Glomerular endothelial cell (primary cell): ENCODE data around the gene PPP2R5B. TPM values are rescaled to one million over a fixed set of nuclear protein-coding genes. Genes with fewer than 3 reads are reported as not detected.

Experiments
- DNase-seq: peaks from one replicate; pipeline ENCODE4 v3.0.0-alpha.2; 2011; ENCODE audit warnings: low read depth, low spot score; ENCODE audit errors: extremely low read depth
- total RNA-seq: library from RNA; depleted of rRNA; stranded (reverse); fragments of >200 nt; gene quantifications from 2 replicates; pipeline ENCODE4 v1.2.3, GENCODE V29; 2015

PPP2R5B gene
- 27.2 and 47.9 TPM in 2 replicates for total RNA-seq

GRCh38 chr11:64923944-64924909, at the start of gene PPP2R5B:
PPP2R5B (plus strand) TSS chr11:64924689; CDS start chr11:64925735, 1,046 bp downstream.
- DNase-seq: peak; percentile 66

GRCh38 chr11:64875369-64876228, 48.9 kb upstream of the PPP2R5B start:
- DNase-seq: no peak

- no peak for DNase-seq
Measured at GRCh38 chr11:64876229-64876750, 48.2 kb upstream of the PPP2R5B start.

GRCh38 chr11:64876835-64877341, 47.6 kb upstream of the PPP2R5B start:
- DNase-seq: no peak

- DNase-seq: no peak
Measured at GRCh38 chr11:64877390-64878222, 46.9 kb upstream of the PPP2R5B start.

- no peak for DNase-seq
Measured at GRCh38 chr11:64878223-64878493, 46.3 kb upstream of the PPP2R5B start.

- DNase-seq: no peak
Measured at GRCh38 chr11:64878494-64879243, 45.8 kb upstream of the PPP2R5B start, which contains the start of gene EHD1. EHD1 (minus strand) TSS chr11:64878621; CDS start chr11:64878464, 157 bp downstream.

- no peak for DNase-seq
Measured at GRCh38 chr11:64879244-64879900, 45.1 kb upstream of the PPP2R5B start.

- no peak for DNase-seq
Measured at GRCh38 chr11:64880240-64881001, 44.1 kb upstream of the PPP2R5B start.

- no peak for DNase-seq
Measured at GRCh38 chr11:64881476-64881875, 43.0 kb upstream of the PPP2R5B start.

GRCh38 chr11:64882243-64882642, 42.2 kb upstream of the PPP2R5B start:
- no peak for DNase-seq

- no peak for DNase-seq
Measured at GRCh38 chr11:64883575-64883974, 40.9 kb upstream of the PPP2R5B start.

- DNase-seq: no peak
Measured at GRCh38 chr11:64884019-64884418, 40.5 kb upstream of the PPP2R5B start.

- DNase-seq: no peak
Measured at GRCh38 chr11:64885367-64886286, 38.9 kb upstream of the PPP2R5B start.

GRCh38 chr11:64887234-64887756, 37.2 kb upstream of the PPP2R5B start:
- no peak for DNase-seq

GRCh38 chr11:64887757-64888405, 36.6 kb upstream of the PPP2R5B start:
- DNase-seq: no peak

- DNase-seq: no peak
Measured at GRCh38 chr11:64888406-64888728, 36.1 kb upstream of the PPP2R5B start.
